ENCODE data around the gene EHBP1L1. TPM values are rescaled to one million over a fixed set of nuclear protein-coding genes. Genes with fewer than 3 reads are reported as not detected.

Gene EHBP1L1
- total RNA-seq, 2 experiments from 2014 or later: 55.7 to 60.0 TPM

GRCh38 chr11:65588199-65589054, 12.6 kb downstream of the EHBP1L1 start:
- Mint-ChIP-seq H3K9me3 (no peaks in the 10 kb centered on the region), H3K4me3 (peak overlapping the region; percentile 44), H3K27ac (peak overlapping the region; percentile 92), H3K36me3 (peaks cover 9% of the 10 kb centered on the region), H3K4me1 (peaks cover 30% of the 10 kb centered on the region), H3K27me3 (no peaks in the 10 kb centered on the region)
- DNase-seq: peak; percentile 87

- no peaks in the 10 kb centered on the region for H3K27me3 Mint-ChIP-seq
- peak overlapping the region; percentile 92 for H3K27ac Mint-ChIP-seq
- H3K4me1 Mint-ChIP-seq: peaks cover 30% of the 10 kb centered on the region
- no peaks in the 10 kb centered on the region for H3K9me3 Mint-ChIP-seq
- DNase-seq: peak; percentile 81
- H3K4me3 Mint-ChIP-seq: no peak overlapping the region
- peaks cover 9% of the 10 kb centered on the region for H3K36me3 Mint-ChIP-seq
Observed at GRCh38 chr11:65589444-65590239, 13.8 kb downstream of the EHBP1L1 start.

GRCh38 chr11:65590240-65590738, 14.4 kb downstream of the EHBP1L1 start:
- no peak for DNase-seq
- Mint-ChIP-seq H3K27me3 (no peaks in the 10 kb centered on the region), H3K4me3 (no peak overlapping the region), H3K36me3 (peaks cover 9% of the 10 kb centered on the region), H3K27ac (peak overlapping the region; percentile 54), H3K9me3 (no peaks in the 10 kb centered on the region), H3K4me1 (peaks cover 33% of the 10 kb centered on the region)

GRCh38 chr11:65591939-65592857, 16.3 kb downstream of the EHBP1L1 start:
- no peak overlapping the region for H3K4me3 Mint-ChIP-seq
- H3K27me3 Mint-ChIP-seq: no peaks in the 10 kb centered on the region
- H3K9me3 Mint-ChIP-seq: no peaks in the 10 kb centered on the region
- DNase-seq: no peak
- H3K36me3 Mint-ChIP-seq: peaks cover 6% of the 10 kb centered on the region
- H3K4me1 Mint-ChIP-seq: peaks cover 34% of the 10 kb centered on the region
- H3K27ac Mint-ChIP-seq: no peak overlapping the region

- peaks cover 6% of the 10 kb centered on the region for H3K36me3 Mint-ChIP-seq
- H3K27me3 Mint-ChIP-seq: no peaks in the 10 kb centered on the region
- no peak overlapping the region for H3K4me3 Mint-ChIP-seq
- no peaks in the 10 kb centered on the region for H3K9me3 Mint-ChIP-seq
- H3K27ac Mint-ChIP-seq: no peak overlapping the region
- no peak for DNase-seq
- peaks cover 26% of the 10 kb centered on the region for H3K4me1 Mint-ChIP-seq
Observed at GRCh38 chr11:65592858-65593517, 17.1 kb downstream of the EHBP1L1 start.

GRCh38 chr11:65593518-65594414, 17.9 kb downstream of the EHBP1L1 start:
- H3K27ac Mint-ChIP-seq: no peak overlapping the region
- H3K36me3 Mint-ChIP-seq: peaks cover 4% of the 10 kb centered on the region
- H3K9me3 Mint-ChIP-seq: no peaks in the 10 kb centered on the region
- H3K4me1 Mint-ChIP-seq: peaks cover 18% of the 10 kb centered on the region
- H3K4me3 Mint-ChIP-seq: no peak overlapping the region
- peak; percentile 52 for DNase-seq
- no peaks in the 10 kb centered on the region for H3K27me3 Mint-ChIP-seq

- Mint-ChIP-seq H3K27ac (no peak overlapping the region), H3K27me3 (no peaks in the 10 kb centered on the region), H3K36me3 (peaks cover 3% of the 10 kb centered on the region), H3K4me3 (no peak overlapping the region), H3K4me1 (peaks cover 8% of the 10 kb centered on the region), H3K9me3 (no peaks in the 10 kb centered on the region)
- DNase-seq: no peak
Observed at GRCh38 chr11:65595131-65595530, 19.3 kb downstream of the EHBP1L1 start.

GRCh38 chr11:65595543-65596281, 19.9 kb downstream of the EHBP1L1 start, which contains the start of gene KCNK7:
TSS of gene KCNK7 (minus strand) at chr11:65595800. CDS start at chr11:65595772, 28 bp downstream.
- Mint-ChIP-seq H3K4me3 (no peak within 1 kb of the TSS), H3K27me3 (no peaks in the 10 kb centered on the region), H3K9me3 (no peaks in the 10 kb centered on the region), H3K27ac (no peak within 1 kb of the TSS), H3K36me3 (peaks cover under 1% of the 10 kb centered on the region), H3K4me1 (peaks cover 8% of the 10 kb centered on the region)
- DNase-seq: no peak

GRCh38 chr11:65596520-65596919, 20.7 kb downstream of the EHBP1L1 start:
- H3K27ac Mint-ChIP-seq: no peak overlapping the region

GRCh38 chr11:65598258-65598699, 22.4 kb downstream of the EHBP1L1 start:
- H3K36me3 Mint-ChIP-seq: peaks cover 1% of the 10 kb centered on the region

More at GRCh38 chr11:65596520-65596919, 20.7 kb downstream of the EHBP1L1 start:
- Mint-ChIP-seq H3K4me3 (no peak overlapping the region), H3K9me3 (no peaks in the 10 kb centered on the region), H3K36me3 (no peaks in the 10 kb centered on the region), H3K27me3 (no peaks in the 10 kb centered on the region), H3K4me1 (peaks cover 8% of the 10 kb centered on the region)
- no peak for DNase-seq

GRCh38 chr11:65599216-65599954, 23.5 kb downstream of the EHBP1L1 start:
- no peaks in the 10 kb centered on the region for H3K9me3 Mint-ChIP-seq
- no peaks in the 10 kb centered on the region for H3K27me3 Mint-ChIP-seq
- H3K36me3 Mint-ChIP-seq: peaks cover 1% of the 10 kb centered on the region
- peak overlapping the region; percentile 38 for H3K27ac Mint-ChIP-seq
- H3K4me1 Mint-ChIP-seq: peaks cover 8% of the 10 kb centered on the region
- no peak for DNase-seq
- no peak overlapping the region for H3K4me3 Mint-ChIP-seq

More at GRCh38 chr11:65598258-65598699, 22.4 kb downstream of the EHBP1L1 start:
- no peak for DNase-seq
- Mint-ChIP-seq H3K9me3 (no peaks in the 10 kb centered on the region), H3K27ac (no peak overlapping the region), H3K4me3 (no peak overlapping the region), H3K27me3 (no peaks in the 10 kb centered on the region), H3K4me1 (peaks cover 8% of the 10 kb centered on the region)

- Mint-ChIP-seq H3K27me3 (no peaks in the 10 kb centered on the region), H3K4me3 (no peak overlapping the region), H3K9me3 (no peaks in the 10 kb centered on the region), H3K27ac (no peak overlapping the region), H3K36me3 (peaks cover 1% of the 10 kb centered on the region), H3K4me1 (peaks cover 6% of the 10 kb centered on the region)
- no peak for DNase-seq
Observed at GRCh38 chr11:65599955-65600246, 24.0 kb downstream of the EHBP1L1 start.
